ENCODE measurements around the gene CD52.

Gene CD52

DNA sequence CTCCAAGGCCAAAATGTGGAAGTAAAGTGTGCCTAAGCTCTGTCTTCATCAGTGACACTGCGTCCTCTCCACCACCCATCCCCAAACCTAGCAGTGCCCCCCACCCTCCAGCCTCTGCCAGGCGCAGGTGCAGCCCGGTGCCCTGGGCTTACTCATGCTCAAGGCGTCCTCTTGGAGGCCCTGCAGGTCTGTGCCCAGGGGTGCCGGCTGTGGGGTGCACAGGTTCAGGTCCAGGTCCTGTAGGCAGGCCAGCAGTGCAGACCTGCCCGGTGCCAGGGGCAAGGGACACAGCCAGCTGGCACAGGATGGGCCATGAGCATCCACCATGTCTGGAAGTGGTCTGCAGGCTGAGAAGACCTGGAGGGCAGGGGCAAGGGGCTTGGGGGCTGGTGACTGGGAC lies 49.7 kb downstream of the CD52 start:
- Histone ChIP-seq H3K9me3 (ENCODE audit: insufficient read depth, low read length) (no peaks in the 10 kb centered on the region), H3K27ac (ENCODE audit: low read length) (no peak overlapping the region), H3K27me3 (ENCODE audit: low read depth, low read length) (no peaks in the 10 kb centered on the region), H4K20me1 (ENCODE audit: insufficient read depth, low read length) (no peaks in the 10 kb centered on the region), H3K4me2 (ENCODE audit: low read length) (no peak overlapping the region), H2AFZ (ENCODE audit: low read depth, low read length) (no peak overlapping the region), H3K9ac (ENCODE audit: low read length) (no peak overlapping the region), H3K4me3 (ENCODE audit: low read length) (no peak overlapping the region), H3K4me1 (ENCODE audit: low read length) (no peaks in the 10 kb centered on the region), H3K79me2 (ENCODE audit: low read length) (no peaks in the 10 kb centered on the region), H3K36me3 (replicated peaks; ENCODE audit: low read depth, low read length) (no peaks in the 10 kb centered on the region)
- TF ChIP-seq CTCF (IDR thresholded peaks at IDR 0.05; ENCODE audit: low read depth, low read length) = no peak
- no peak for TF ChIP-seq EZH2phosphoT487 (IDR thresholded peaks at IDR 0.05; ENCODE audit: low read depth)

- H2AFZ ChIP-seq (ENCODE audit: low read depth, low read length) = no peak overlapping the region
- H3K36me3 ChIP-seq (replicated peaks; ENCODE audit: low read depth, low read length) = no peaks in the 10 kb centered on the region
- TF ChIP-seq CTCF (IDR thresholded peaks at IDR 0.05; ENCODE audit: low read depth, low read length) = no peak
- no peak for TF ChIP-seq EZH2phosphoT487 (IDR thresholded peaks at IDR 0.05; ENCODE audit: low read depth)
- no peaks in the 10 kb centered on the region for H3K27me3 ChIP-seq (ENCODE audit: low read depth, low read length)
- no peaks in the 10 kb centered on the region for H4K20me1 ChIP-seq (ENCODE audit: insufficient read depth, low read length)
- no peak overlapping the region for H3K4me3 ChIP-seq (ENCODE audit: low read length)
- H3K9ac ChIP-seq (ENCODE audit: low read length) = no peak overlapping the region
- no peaks in the 10 kb centered on the region for H3K4me1 ChIP-seq (ENCODE audit: low read length)
- H3K9me3 ChIP-seq (ENCODE audit: insufficient read depth, low read length) = no peaks in the 10 kb centered on the region
- no peaks in the 10 kb centered on the region for H3K79me2 ChIP-seq (ENCODE audit: low read length)
- no peak overlapping the region for H3K27ac ChIP-seq (ENCODE audit: low read length)
- H3K4me2 ChIP-seq (ENCODE audit: low read length) = no peak overlapping the region
Observed at GRCh38 chr1:26368006-26368405, 50.2 kb downstream of the CD52 start.

- H2AFZ ChIP-seq (ENCODE audit: low read depth, low read length) = no peak overlapping the region
- no peaks in the 10 kb centered on the region for H3K4me1 ChIP-seq (ENCODE audit: low read length)
- H3K9me3 ChIP-seq (ENCODE audit: insufficient read depth, low read length) = no peaks in the 10 kb centered on the region
- TF ChIP-seq CTCF (IDR thresholded peaks at IDR 0.05; ENCODE audit: low read depth, low read length) = no peak
- TF ChIP-seq EZH2phosphoT487 (IDR thresholded peaks at IDR 0.05; ENCODE audit: low read depth) = no peak
- H3K4me3 ChIP-seq (ENCODE audit: low read length) = no peak overlapping the region
- H3K9ac ChIP-seq (ENCODE audit: low read length) = no peak overlapping the region
- no peak overlapping the region for H3K4me2 ChIP-seq (ENCODE audit: low read length)
- H3K27ac ChIP-seq (ENCODE audit: low read length) = no peak overlapping the region
- H3K79me2 ChIP-seq (ENCODE audit: low read length) = no peaks in the 10 kb centered on the region
- no peaks in the 10 kb centered on the region for H3K27me3 ChIP-seq (ENCODE audit: low read depth, low read length)
- H3K36me3 ChIP-seq (replicated peaks; ENCODE audit: low read depth, low read length) = no peaks in the 10 kb centered on the region
- H4K20me1 ChIP-seq (ENCODE audit: insufficient read depth, low read length) = no peaks in the 10 kb centered on the region
Observed at GRCh38 chr1:26368486-26368885, 50.7 kb downstream of the CD52 start.
